Duodenal mucosa (tissue), 2 donors: ENCODE results near the gene MAP2.
"Not testable (repeated sequence)": the region's sequence is repeated elsewhere in the genome, so short reads cannot be mapped to it uniquely, and the experiment has no call there.

Experiments used
- H3K27ac ChIP-seq: one replicate; pipeline ENCODE4 v1.7.0; 2013; ENCODE audit warnings: low read depth, low read length
- H3K27me3 ChIP-seq, 2 donors: one replicate each; pipeline ENCODE4 v1.7.0; 2013; ENCODE audit warnings: low read length in 2 of 2, control low read depth in 1 of 2; ENCODE audit not compliant: insufficient read depth in 2 of 2, control insufficient read depth in 1 of 2
- H3K36me3 ChIP-seq, 2 donors: one replicate each; pipeline ENCODE4 v1.7.0; 2013; ENCODE audit warnings: low read length in 2 of 2, control low read depth in 1 of 2; ENCODE audit not compliant: insufficient read depth in 2 of 2, control insufficient read depth in 1 of 2
- H3K4me1 ChIP-seq, 2 donors: one replicate each; pipeline ENCODE4 v1.7.0; 2013; ENCODE audit warnings: low read length in 2 of 2, control low read depth in 1 of 2; ENCODE audit not compliant: insufficient read depth in 2 of 2, control insufficient read depth in 1 of 2
- H3K4me3 ChIP-seq, 2 donors: one replicate each; pipeline ENCODE4 v1.7.0; 2013; ENCODE audit warnings: low read length in 2 of 2, low read depth in 1 of 2
- H3K9ac ChIP-seq, 2 donors: one replicate each; pipeline ENCODE4 v1.7.0; 2013; ENCODE audit warnings: low read length in 2 of 2, low read depth in 1 of 2
- H3K9me3 ChIP-seq, 2 donors: one replicate each; pipeline ENCODE4 v1.7.0; 2013; ENCODE audit warnings: low read length in 2 of 2, control low read depth in 1 of 2; ENCODE audit not compliant: control insufficient read depth in 1 of 2

The MAP2 gene

DNA sequence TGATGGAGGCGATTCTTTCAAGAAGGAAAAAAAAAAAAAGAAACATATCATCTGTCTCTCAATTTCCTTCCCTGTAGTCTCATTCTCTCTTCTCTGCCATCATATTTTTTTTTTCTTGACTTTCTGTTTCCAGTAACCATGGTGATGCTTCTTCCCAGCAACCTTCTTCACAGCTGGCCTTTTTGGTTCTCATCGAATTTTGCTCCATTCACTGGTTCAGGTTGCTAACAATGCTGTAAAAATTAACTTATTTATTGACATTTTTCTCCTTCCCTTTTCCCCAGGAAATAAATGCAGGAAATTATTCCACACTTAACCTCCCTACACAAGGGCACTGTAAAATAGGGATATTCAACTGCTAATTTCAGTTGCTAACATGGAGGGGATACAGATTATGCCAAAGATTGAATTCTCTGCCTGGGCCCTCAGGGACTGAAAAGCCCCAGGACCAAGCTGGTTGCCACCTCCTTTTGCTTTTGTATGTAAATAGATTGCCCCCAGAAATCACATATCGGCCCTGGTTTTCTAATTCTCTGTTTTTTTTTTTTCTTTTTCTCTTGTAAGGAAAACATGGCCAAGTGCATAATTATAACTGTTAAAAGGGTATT, 154.7 kb downstream of the MAP2 start:
- Histone ChIP-seq H3K9me3 (no peaks in the 10 kb centered on the region), H3K9ac (no peak overlapping the region)

GRCh38 chr2:209579230-209579749, 155.4 kb downstream of the MAP2 start:
- H3K9ac ChIP-seq, result no peak overlapping the region
- H3K4me3 ChIP-seq, result peak overlapping the region in 1 of 2 donors; percentile 40
- no peaks in the 10 kb centered on the region for H3K27me3 ChIP-seq
- H3K4me1 ChIP-seq, result no peaks in the 10 kb centered on the region
- H3K27ac ChIP-seq, result no peak overlapping the region
- no peaks in the 10 kb centered on the region for H3K36me3 ChIP-seq
- H3K9me3 ChIP-seq, result no peaks in the 10 kb centered on the region

More for the DNA sequence above, 154.7 kb downstream of the MAP2 start:
- Histone ChIP-seq H3K27ac (no peak overlapping the region), H3K4me1 (no peaks in the 10 kb centered on the region), H3K36me3 (no peaks in the 10 kb centered on the region), H3K4me3 (no peak overlapping the region), H3K27me3 (no peaks in the 10 kb centered on the region)

GRCh38 chr2:209581040-209581439, 157.2 kb downstream of the MAP2 start:
- no peak overlapping the region for H3K27ac ChIP-seq
- no peaks in the 10 kb centered on the region for H3K4me1 ChIP-seq
- no peak overlapping the region for H3K9ac ChIP-seq
- H3K4me3 ChIP-seq, result no peak overlapping the region
- no peaks in the 10 kb centered on the region for H3K36me3 ChIP-seq
- H3K27me3 ChIP-seq, result no peaks in the 10 kb centered on the region
- H3K9me3 ChIP-seq, result no peaks in the 10 kb centered on the region

DNA sequence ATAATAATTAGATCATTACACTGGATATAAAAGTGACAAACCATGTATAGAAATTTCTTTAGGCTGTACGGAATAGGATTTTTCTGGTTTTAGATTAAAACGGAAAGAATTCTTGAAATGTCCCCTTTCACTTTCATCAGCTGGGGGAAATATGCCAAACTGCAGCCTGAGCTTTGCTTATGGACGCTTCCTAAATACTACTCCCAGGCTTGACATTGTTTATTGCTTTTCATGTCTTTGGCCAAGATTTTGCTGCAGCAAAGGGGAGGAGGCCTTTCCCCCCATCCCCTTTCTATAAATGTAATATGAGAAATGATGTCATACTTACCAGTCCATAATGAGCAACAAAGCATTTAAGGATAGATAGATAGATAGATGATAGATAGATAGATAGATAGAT, 158.4 kb downstream of the MAP2 start:
- no peak overlapping the region for H3K27ac ChIP-seq
- H3K9me3 ChIP-seq, result no peaks in the 10 kb centered on the region
- H3K4me1 ChIP-seq, result no peaks in the 10 kb centered on the region
- H3K9ac ChIP-seq, result no peak overlapping the region
- H3K36me3 ChIP-seq, result no peaks in the 10 kb centered on the region
- H3K27me3 ChIP-seq, result no peaks in the 10 kb centered on the region
- no peak overlapping the region for H3K4me3 ChIP-seq

DNA sequence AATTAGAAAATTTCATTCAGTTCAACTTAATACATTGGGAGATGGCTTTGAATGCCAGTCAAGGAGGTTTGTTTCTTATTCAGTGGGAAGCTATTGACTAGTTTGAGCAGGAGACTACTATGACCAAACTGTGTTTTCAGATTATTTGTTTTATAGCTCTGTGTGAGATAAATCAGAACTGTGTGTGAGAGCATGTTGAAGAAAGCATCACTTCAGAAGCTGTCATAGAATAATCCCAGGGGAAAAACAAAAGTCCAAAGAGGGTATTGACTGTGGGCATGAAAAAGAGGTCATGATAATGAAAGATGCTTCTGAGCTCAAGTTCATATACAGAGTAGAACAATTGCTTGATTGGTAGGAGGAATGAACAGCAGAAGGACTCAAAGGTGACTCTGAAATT, 160.6 kb downstream of the MAP2 start:
- Histone ChIP-seq H3K4me1 (no peaks in the 10 kb centered on the region), H3K4me3 (no peak overlapping the region), H3K27ac (no peak overlapping the region), H3K9me3 (no peaks in the 10 kb centered on the region), H3K9ac (no peak overlapping the region), H3K36me3 (no peaks in the 10 kb centered on the region), H3K27me3 (no peaks in the 10 kb centered on the region)

DNA sequence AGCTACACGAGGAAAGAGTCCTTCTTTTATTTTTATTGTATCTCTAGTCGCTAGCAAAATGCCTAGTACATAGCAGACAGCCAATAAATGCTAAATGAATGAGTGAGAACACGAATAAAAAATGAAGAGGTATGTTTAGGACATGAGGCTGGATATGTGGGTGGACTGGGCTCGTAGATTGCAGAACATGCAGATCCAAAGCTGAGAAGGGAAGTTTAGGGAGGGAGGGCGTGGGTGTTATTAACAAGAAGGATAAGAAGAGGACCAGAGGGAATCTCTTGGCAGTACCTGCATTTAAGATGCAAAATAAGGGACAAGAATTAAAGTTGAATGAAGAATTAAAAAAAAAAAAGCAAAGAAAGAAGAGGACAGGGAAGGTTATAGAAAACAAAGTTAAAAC, 161.1 kb downstream of the MAP2 start:
- Histone ChIP-seq H3K27me3 (no peaks in the 10 kb centered on the region), H3K36me3 (no peaks in the 10 kb centered on the region), H3K4me3 (no peak overlapping the region), H3K4me1 (no peaks in the 10 kb centered on the region), H3K9ac (no peak overlapping the region), H3K9me3 (no peaks in the 10 kb centered on the region), H3K27ac (no peak overlapping the region)

DNA sequence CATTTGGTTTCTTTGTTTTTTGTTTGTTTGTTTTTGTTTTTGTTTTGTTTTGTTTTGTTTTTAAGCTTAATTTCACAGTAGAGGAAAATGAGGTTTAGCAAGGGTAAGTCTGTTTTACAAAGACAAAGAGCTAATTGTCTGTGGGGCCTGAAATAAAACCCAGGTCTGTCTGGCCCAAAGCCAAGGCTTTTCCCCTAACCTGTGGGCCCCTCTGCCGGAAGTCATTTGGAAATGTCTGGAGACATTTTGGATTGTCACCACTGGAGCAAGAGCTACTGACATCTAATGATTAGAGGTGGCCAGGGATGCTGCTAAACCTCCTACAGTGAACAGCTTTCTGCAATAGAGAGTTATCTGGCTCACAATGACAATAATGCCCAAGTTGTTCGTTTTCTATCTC, 167.2 kb downstream of the MAP2 start:
- H3K27ac ChIP-seq, result no peak overlapping the region
- H3K27me3 ChIP-seq, result no peaks in the 10 kb centered on the region
- H3K4me1 ChIP-seq, result no peaks in the 10 kb centered on the region
- H3K36me3 ChIP-seq, result no peaks in the 10 kb centered on the region
- no peak overlapping the region for H3K9ac ChIP-seq
- H3K4me3 ChIP-seq, result no peak overlapping the region
- no peaks in the 10 kb centered on the region for H3K9me3 ChIP-seq

- Histone ChIP-seq H3K4me3 (no peak overlapping the region), H3K9me3 (no peaks in the 10 kb centered on the region), H3K9ac (no peak overlapping the region), H3K27ac (no peak overlapping the region), H3K4me1 (no peaks in the 10 kb centered on the region), H3K36me3 (no peaks in the 10 kb centered on the region), H3K27me3 (no peaks in the 10 kb centered on the region)
These were observed 168.3 kb downstream of the MAP2 start for GRCh38 chr2:209592106-209592505.

GRCh38 chr2:209593930-209594329, 170.1 kb downstream of the MAP2 start:
- H3K27ac ChIP-seq, result no peak overlapping the region
- no peaks in the 10 kb centered on the region for H3K36me3 ChIP-seq
- H3K4me3 ChIP-seq, result no peak overlapping the region
- H3K4me1 ChIP-seq, result no peaks in the 10 kb centered on the region
- H3K9me3 ChIP-seq, result no peaks in the 10 kb centered on the region
- H3K9ac ChIP-seq, result no peak overlapping the region
- no peaks in the 10 kb centered on the region for H3K27me3 ChIP-seq

DNA sequence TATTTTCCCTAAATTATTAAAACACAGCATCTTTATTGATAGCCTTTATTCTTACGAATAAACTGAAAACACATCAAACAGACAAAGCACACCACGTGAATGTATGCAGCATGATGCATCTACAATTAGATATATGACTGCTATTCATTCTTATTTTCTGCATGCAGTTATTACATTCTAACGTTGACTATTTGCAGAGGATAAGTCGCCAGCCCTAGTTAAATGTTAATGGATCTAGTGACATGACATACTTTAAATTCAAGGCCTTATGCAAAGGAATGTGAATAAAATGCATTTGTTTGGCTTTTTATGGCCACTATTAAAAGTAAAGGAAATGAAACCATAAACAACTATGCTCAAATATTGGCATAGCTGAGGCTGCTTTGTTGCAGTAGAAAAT, 172.4 kb downstream of the MAP2 start:
- no peaks in the 10 kb centered on the region for H3K36me3 ChIP-seq
- H3K4me3 ChIP-seq, result no peak overlapping the region
- no peak overlapping the region for H3K27ac ChIP-seq
- H3K9me3 ChIP-seq, result no peaks in the 10 kb centered on the region
- no peaks in the 10 kb centered on the region for H3K4me1 ChIP-seq
- H3K27me3 ChIP-seq, result no peaks in the 10 kb centered on the region
- no peak overlapping the region for H3K9ac ChIP-seq

- H3K4me1 ChIP-seq, H3K27ac ChIP-seq, H3K4me3 ChIP-seq, H3K9me3 ChIP-seq, H3K36me3 ChIP-seq, H3K27me3 ChIP-seq, H3K9ac ChIP-seq: not testable (repeated sequence)
These were observed 174.4 kb downstream of the MAP2 start for GRCh38 chr2:209598227-209598626.
